WI38 (cell line): Measurements from ENCODE around the gene MACROD2.
"Not testable (repeated sequence)": the region's sequence is repeated elsewhere in the genome, so short reads cannot be mapped to it uniquely, and the experiment has no call there.

ENCODE experiments used
- H3K4me3 ChIP-seq: 2 replicates; pipeline ENCODE4 v1.5.1; 2011; ENCODE audit warnings: low read depth, mild to moderate bottlenecking, control low read depth, low read length
- TF ChIP-seq, protein P1 (sequence below): IDR thresholded peaks from 2 replicates; pipeline ENCODE4 v1.5.1; 2012; ENCODE audit warnings: low read depth, mild to moderate bottlenecking, control low read depth, low read length

The MACROD2 gene

DNA sequence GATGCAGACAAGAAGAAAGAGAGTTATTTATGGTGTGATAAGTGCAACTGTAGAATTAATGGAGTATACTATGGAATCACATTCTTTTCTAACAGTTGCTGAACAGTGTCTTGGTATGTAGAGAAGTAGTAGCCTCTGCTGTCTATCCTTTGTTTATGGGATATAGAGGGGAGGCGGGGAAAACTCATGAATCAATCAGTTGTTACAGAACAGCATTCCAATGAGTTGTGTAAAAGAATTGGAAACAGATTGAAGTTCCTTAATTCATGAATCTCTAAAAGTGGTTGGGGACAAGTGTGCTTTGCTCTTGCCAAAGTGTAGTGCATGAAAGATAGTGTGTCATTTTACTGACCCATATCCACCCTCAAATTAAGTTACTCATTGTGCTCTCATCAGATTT is 264.4 kb downstream of the MACROD2 start:
- H3K4me3 ChIP-seq: no peak overlapping the region
- TF ChIP-seq, protein P1, sequence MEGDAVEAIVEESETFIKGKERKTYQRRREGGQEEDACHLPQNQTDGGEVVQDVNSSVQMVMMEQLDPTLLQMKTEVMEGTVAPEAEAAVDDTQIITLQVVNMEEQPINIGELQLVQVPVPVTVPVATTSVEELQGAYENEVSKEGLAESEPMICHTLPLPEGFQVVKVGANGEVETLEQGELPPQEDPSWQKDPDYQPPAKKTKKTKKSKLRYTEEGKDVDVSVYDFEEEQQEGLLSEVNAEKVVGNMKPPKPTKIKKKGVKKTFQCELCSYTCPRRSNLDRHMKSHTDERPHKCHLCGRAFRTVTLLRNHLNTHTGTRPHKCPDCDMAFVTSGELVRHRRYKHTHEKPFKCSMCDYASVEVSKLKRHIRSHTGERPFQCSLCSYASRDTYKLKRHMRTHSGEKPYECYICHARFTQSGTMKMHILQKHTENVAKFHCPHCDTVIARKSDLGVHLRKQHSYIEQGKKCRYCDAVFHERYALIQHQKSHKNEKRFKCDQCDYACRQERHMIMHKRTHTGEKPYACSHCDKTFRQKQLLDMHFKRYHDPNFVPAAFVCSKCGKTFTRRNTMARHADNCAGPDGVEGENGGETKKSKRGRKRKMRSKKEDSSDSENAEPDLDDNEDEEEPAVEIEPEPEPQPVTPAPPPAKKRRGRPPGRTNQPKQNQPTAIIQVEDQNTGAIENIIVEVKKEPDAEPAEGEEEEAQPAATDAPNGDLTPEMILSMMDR: no peak

DNA sequence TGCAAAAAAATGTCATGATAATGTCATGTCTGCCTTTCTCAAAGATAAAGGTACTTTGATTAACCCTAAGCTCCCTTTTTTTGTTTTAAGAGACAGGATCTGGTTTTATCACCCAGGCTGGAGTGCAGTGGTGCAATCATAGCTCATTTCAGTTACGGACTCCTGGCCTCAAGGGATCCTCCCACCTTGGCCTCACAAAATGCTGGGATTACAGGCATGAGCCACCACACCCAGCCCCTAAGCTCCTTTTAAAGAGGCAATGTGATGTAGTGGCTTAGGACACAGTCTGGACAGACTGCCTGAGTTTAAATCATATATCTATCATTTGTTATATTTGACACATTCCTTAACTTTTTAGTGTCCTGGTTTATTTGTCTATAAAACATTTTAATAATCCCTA is 265.1 kb downstream of the MACROD2 start:
- TF ChIP-seq, protein P1: no peak
- no peak overlapping the region for H3K4me3 ChIP-seq

DNA sequence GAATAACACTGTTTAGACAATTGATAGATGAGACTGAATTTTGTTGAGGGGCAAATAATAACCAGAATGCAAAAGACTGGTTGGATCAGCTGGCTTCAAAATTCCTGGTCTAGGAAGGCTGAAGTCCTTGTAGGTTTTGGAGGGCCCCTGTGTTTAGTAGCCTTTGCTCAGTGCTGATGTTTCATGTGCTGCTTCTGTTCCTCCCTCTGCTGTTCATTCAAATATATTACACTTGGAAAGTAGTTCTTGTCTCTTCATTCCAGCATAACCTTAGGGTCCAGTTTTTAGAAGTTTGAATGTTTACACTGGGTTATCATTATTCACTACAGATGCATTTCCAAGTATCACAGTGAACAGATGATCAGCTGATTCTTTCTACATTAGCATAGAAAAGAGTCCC is 269.6 kb downstream of the MACROD2 start:
- H3K4me3 ChIP-seq: no peak overlapping the region
- TF ChIP-seq, protein P1: no peak

DNA sequence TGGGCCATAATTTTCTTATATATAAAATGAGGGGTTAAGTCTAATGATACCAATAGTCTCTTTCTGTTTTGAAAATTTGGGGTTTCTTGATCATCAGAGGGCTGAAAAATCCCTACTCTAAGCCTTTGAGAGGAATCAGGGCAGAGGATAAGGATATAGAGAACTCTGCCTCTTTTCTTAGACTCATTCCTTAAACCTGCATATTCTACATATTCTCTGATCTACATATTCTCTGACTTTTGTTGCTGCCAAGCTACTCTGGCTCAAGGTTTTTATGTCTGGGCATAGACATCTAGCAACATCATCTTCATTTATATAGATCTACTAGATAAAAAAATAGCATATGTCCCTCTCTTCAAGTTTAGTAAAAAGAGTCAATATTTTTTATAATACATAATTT is 270.9 kb downstream of the MACROD2 start:
- TF ChIP-seq, protein P1: no peak
- no peak overlapping the region for H3K4me3 ChIP-seq

DNA sequence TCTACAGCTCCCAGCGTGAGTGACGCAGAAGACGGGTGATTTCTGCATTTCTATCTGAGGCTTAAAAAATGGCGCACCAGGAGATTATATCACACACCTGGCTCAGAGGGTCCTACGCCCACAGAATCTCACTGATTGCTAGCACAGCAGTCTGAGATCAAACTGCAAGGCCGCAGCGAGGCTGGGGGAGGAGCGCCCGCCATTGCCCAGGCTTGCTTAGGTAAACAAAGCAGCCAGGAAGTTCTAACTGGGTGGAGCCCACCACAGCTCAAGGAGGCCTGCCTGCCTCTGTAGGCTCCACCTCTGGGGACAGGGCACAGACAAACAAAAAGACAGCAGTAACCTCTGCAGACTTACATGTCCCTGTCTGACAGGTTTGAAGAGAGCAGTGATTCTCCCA is 275.4 kb downstream of the MACROD2 start:
- H3K4me3 ChIP-seq: not testable (repeated sequence)

DNA sequence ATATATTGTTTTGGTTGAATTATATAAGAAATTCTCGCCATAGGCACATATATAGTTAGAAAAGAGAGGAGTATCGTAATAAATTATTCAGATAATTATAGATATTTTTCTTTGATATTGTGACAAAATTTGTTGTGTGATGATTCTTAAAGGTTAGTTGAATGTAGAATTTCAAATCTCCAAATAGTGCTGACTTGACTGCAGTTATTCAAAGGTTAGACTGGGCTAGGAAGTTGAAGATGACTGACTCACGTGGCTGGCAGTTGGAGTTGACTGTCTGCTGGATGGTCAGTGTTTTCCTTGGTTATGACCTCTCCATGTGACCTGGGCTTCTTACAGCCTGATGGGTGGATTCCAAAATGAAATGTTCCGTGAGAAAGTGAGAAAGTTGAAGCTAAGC is 286.8 kb downstream of the MACROD2 start:
- no peak overlapping the region for H3K4me3 ChIP-seq
- TF ChIP-seq, protein P1: no peak

DNA sequence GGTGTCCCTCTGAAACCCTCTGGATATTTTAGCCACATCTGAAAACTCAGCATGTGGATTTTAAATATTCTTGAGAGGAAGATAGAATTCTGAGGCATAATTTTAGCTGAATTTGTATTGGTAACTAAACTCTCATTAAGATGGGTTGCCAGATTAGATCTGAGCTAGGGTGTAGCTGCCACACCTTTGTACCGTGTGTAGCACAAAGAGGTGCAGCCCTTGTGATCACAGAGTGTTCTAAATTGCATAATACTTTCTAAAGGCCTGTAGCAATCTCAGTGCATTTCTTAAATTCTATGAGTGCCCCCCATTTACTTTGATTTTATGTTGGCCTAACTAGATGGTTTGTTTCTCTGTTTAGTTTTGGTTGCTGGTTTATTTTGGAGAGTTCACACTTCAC is 289.1 kb downstream of the MACROD2 start:
- no peak overlapping the region for H3K4me3 ChIP-seq
- TF ChIP-seq, protein P1: no peak
